ENCODE results near the gene KHDC3L.

Gene KHDC3L

GRCh38 chr6:73339340-73339739 lies 23.1 kb upstream of the KHDC3L start:
- no peaks in the 10 kb centered on the region for H3K27me3 ChIP-seq (ENCODE audit: insufficient read depth, low read length, poor library complexity, severe bottlenecking)
- no peak overlapping the region for H2AFZ ChIP-seq (ENCODE audit: low read length)
- no peaks in the 10 kb centered on the region for H3K9me3 ChIP-seq (ENCODE audit: insufficient read depth, low read depth, low read length)
- H3K9ac ChIP-seq (ENCODE audit: low read depth, low read length, poor library complexity, severe bottlenecking) = no peak overlapping the region
- H4K20me1 ChIP-seq (ENCODE audit: insufficient read depth, low read length, poor library complexity, severe bottlenecking) = no peaks in the 10 kb centered on the region
- no peaks in the 10 kb centered on the region for H3F3A ChIP-seq (ENCODE audit: low read depth)
- no peaks in the 10 kb centered on the region for H3K36me3 ChIP-seq (ENCODE audit: insufficient read depth, low read length)
- no peaks in the 10 kb centered on the region for H3K79me2 ChIP-seq (ENCODE audit: insufficient read depth, low read length)
- H3K4me1 ChIP-seq (ENCODE audit: insufficient read depth, low read length, poor library complexity, severe bottlenecking) = no peaks in the 10 kb centered on the region
- no peak for TF ChIP-seq EZH2phosphoT487 (IDR thresholded peaks at IDR 0.05; ENCODE audit: borderline replicate concordance)
- TF ChIP-seq, protein P1, sequence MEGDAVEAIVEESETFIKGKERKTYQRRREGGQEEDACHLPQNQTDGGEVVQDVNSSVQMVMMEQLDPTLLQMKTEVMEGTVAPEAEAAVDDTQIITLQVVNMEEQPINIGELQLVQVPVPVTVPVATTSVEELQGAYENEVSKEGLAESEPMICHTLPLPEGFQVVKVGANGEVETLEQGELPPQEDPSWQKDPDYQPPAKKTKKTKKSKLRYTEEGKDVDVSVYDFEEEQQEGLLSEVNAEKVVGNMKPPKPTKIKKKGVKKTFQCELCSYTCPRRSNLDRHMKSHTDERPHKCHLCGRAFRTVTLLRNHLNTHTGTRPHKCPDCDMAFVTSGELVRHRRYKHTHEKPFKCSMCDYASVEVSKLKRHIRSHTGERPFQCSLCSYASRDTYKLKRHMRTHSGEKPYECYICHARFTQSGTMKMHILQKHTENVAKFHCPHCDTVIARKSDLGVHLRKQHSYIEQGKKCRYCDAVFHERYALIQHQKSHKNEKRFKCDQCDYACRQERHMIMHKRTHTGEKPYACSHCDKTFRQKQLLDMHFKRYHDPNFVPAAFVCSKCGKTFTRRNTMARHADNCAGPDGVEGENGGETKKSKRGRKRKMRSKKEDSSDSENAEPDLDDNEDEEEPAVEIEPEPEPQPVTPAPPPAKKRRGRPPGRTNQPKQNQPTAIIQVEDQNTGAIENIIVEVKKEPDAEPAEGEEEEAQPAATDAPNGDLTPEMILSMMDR (conservative IDR thresholded peaks at IDR 0.05; ENCODE audit: low read length) = no peak
- no peak overlapping the region for H3K4me3 ChIP-seq (ENCODE audit: low read length, poor library complexity, severe bottlenecking)
- no peaks in the 10 kb centered on the region for H3K9me2 ChIP-seq (replicated peaks; ENCODE audit: low read depth, low read length)
- no peak overlapping the region for H3K4me2 ChIP-seq (ENCODE audit: low read depth, low read length, poor library complexity, severe bottlenecking)

- Histone ChIP-seq H3K4me2 (ENCODE audit: low read depth, low read length, poor library complexity, severe bottlenecking) (no peak overlapping the region), H3K9ac (ENCODE audit: low read depth, low read length, poor library complexity, severe bottlenecking) (no peak overlapping the region), H3F3A (ENCODE audit: low read depth) (no peaks in the 10 kb centered on the region), H3K79me2 (ENCODE audit: insufficient read depth, low read length) (no peaks in the 10 kb centered on the region), H3K27me3 (ENCODE audit: insufficient read depth, low read length, poor library complexity, severe bottlenecking) (no peaks in the 10 kb centered on the region), H3K36me3 (ENCODE audit: insufficient read depth, low read length) (no peaks in the 10 kb centered on the region), H4K20me1 (ENCODE audit: insufficient read depth, low read length, poor library complexity, severe bottlenecking) (no peaks in the 10 kb centered on the region), H3K4me3 (ENCODE audit: low read length, poor library complexity, severe bottlenecking) (no peak overlapping the region), H3K4me1 (ENCODE audit: insufficient read depth, low read length, poor library complexity, severe bottlenecking) (no peaks in the 10 kb centered on the region), H3K9me2 (replicated peaks; ENCODE audit: low read depth, low read length) (no peaks in the 10 kb centered on the region), H3K9me3 (ENCODE audit: insufficient read depth, low read depth, low read length) (no peaks in the 10 kb centered on the region), H2AFZ (ENCODE audit: low read length) (no peak overlapping the region)
- TF ChIP-seq EZH2phosphoT487 (IDR thresholded peaks at IDR 0.05; ENCODE audit: borderline replicate concordance) = no peak
- TF ChIP-seq, protein P1 (conservative IDR thresholded peaks at IDR 0.05; ENCODE audit: low read length) = no peak
Observed at GRCh38 chr6:73340048-73340447, 22.4 kb upstream of the KHDC3L start.

- Histone ChIP-seq H2AFZ (ENCODE audit: low read length) (no peak overlapping the region), H3K9me2 (replicated peaks; ENCODE audit: low read depth, low read length) (no peaks in the 10 kb centered on the region), H3F3A (ENCODE audit: low read depth) (no peaks in the 10 kb centered on the region), H3K36me3 (ENCODE audit: insufficient read depth, low read length) (no peaks in the 10 kb centered on the region), H3K9me3 (ENCODE audit: insufficient read depth, low read depth, low read length) (no peaks in the 10 kb centered on the region), H4K20me1 (ENCODE audit: insufficient read depth, low read length, poor library complexity, severe bottlenecking) (no peaks in the 10 kb centered on the region), H3K79me2 (ENCODE audit: insufficient read depth, low read length) (no peaks in the 10 kb centered on the region), H3K4me1 (ENCODE audit: insufficient read depth, low read length, poor library complexity, severe bottlenecking) (no peaks in the 10 kb centered on the region), H3K9ac (ENCODE audit: low read depth, low read length, poor library complexity, severe bottlenecking) (no peak overlapping the region), H3K4me3 (ENCODE audit: low read length, poor library complexity, severe bottlenecking) (no peak overlapping the region), H3K27me3 (ENCODE audit: insufficient read depth, low read length, poor library complexity, severe bottlenecking) (no peaks in the 10 kb centered on the region), H3K4me2 (ENCODE audit: low read depth, low read length, poor library complexity, severe bottlenecking) (no peak overlapping the region)
- TF ChIP-seq EZH2phosphoT487 (IDR thresholded peaks at IDR 0.05; ENCODE audit: borderline replicate concordance) = no peak
- TF ChIP-seq, protein P1 (conservative IDR thresholded peaks at IDR 0.05; ENCODE audit: low read length) = no peak
Observed at GRCh38 chr6:73341335-73341734, 21.1 kb upstream of the KHDC3L start.
